Uterus (tissue), 2 donors: ENCODE results near the gene AARS1.
"Not testable (repeated sequence)": the region's sequence is repeated elsewhere in the genome, so short reads cannot be mapped to it uniquely, and the experiment has no call there.

Experiments
- POLR2A ChIP-seq, 2 donors: fragments of 450-650 bp; IDR thresholded peaks; one replicate each; pipeline ENCODE4 v1.6.1; 2016; ENCODE audit warnings: antibody characterized with exemption in 2 of 2, mild to moderate bottlenecking in 1 of 2, moderate library complexity in 1 of 2
- TF ChIP-seq, protein P1 (sequence below), 4 experiments: fragments of 200-600 bp in 2 of 4; fragments of 450-650 bp in 2 of 4; sonication (generic) in 2 of 4; IDR thresholded peaks; one replicate each; pipeline ENCODE4 v1.5.1; 2016 to 2019; ENCODE audit warnings: antibody characterized with exemption in 4 of 4, mild to moderate bottlenecking in 2 of 4, moderate library complexity in 1 of 4

DNA sequence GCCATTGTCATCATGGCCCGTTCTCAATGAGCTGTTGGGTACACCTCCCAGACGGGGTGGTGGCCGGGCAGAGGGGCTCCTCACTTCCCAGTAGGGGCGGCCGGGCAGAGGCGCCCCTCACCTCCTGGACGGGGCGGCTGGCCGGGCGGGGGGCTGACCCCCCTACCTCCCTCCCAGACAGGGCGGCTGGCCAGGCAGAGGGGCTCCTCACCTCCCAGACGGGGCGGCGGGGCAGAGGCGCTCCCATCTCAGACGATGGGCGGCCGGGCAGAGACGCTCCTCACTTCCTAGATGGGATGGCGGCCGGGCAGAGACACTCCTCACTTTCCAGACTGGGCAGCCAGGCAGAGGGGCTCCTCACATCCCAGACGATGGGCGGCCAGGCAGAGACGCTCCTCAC is 64.7 kb downstream of the AARS1 start:
- TF ChIP-seq, protein P1, sequence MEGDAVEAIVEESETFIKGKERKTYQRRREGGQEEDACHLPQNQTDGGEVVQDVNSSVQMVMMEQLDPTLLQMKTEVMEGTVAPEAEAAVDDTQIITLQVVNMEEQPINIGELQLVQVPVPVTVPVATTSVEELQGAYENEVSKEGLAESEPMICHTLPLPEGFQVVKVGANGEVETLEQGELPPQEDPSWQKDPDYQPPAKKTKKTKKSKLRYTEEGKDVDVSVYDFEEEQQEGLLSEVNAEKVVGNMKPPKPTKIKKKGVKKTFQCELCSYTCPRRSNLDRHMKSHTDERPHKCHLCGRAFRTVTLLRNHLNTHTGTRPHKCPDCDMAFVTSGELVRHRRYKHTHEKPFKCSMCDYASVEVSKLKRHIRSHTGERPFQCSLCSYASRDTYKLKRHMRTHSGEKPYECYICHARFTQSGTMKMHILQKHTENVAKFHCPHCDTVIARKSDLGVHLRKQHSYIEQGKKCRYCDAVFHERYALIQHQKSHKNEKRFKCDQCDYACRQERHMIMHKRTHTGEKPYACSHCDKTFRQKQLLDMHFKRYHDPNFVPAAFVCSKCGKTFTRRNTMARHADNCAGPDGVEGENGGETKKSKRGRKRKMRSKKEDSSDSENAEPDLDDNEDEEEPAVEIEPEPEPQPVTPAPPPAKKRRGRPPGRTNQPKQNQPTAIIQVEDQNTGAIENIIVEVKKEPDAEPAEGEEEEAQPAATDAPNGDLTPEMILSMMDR (IDR thresholded peaks at IDR 0.05) = not testable (repeated sequence)
- not testable (repeated sequence) for TF ChIP-seq POLR2A (IDR thresholded peaks at IDR 0.05)
